Raji (cell line): ENCODE measurements around the gene CERS5.

ENCODE experiments used
- POLR2A ChIP-seq: IDR thresholded peaks from 2 replicates; pipeline ENCODE4 v1.6.1; 2011; ENCODE audit warnings: low read depth, low read length, control low read depth; ENCODE audit not compliant: insufficient read depth

Gene CERS5

GRCh38 chr12:50192908-50193307, 25.7 kb upstream of the CERS5 start:
- no peak for TF ChIP-seq POLR2A

GRCh38 chr12:50192236-50192635, 25.1 kb upstream of the CERS5 start:
- no peak for TF ChIP-seq POLR2A

- TF ChIP-seq POLR2A, result no peak
Measured at GRCh38 chr12:50190859-50191258, 23.7 kb upstream of the CERS5 start.

GRCh38 chr12:50188875-50189575, 21.9 kb upstream of the CERS5 start:
- TF ChIP-seq POLR2A, result no peak

- no peak for TF ChIP-seq POLR2A
Measured at GRCh38 chr12:50188241-50188781, 21.1 kb upstream of the CERS5 start.

GRCh38 chr12:50187084-50187900, 20.1 kb upstream of the CERS5 start:
- TF ChIP-seq POLR2A, result no peak

- no peak for TF ChIP-seq POLR2A
Measured at GRCh38 chr12:50186681-50187080, 19.5 kb upstream of the CERS5 start.

GRCh38 chr12:50185970-50186663, 18.9 kb upstream of the CERS5 start:
- no peak for TF ChIP-seq POLR2A

GRCh38 chr12:50185301-50185895, 18.2 kb upstream of the CERS5 start:
- TF ChIP-seq POLR2A, result no peak

- no peak for TF ChIP-seq POLR2A
Measured at GRCh38 chr12:50184261-50184660, 17.1 kb upstream of the CERS5 start.

- TF ChIP-seq POLR2A, result no peak
Measured at GRCh38 chr12:50182461-50182860, 15.3 kb upstream of the CERS5 start.

GRCh38 chr12:50181691-50182090, 14.5 kb upstream of the CERS5 start:
- no peak for TF ChIP-seq POLR2A

- TF ChIP-seq POLR2A, result no peak
Measured at GRCh38 chr12:50175716-50176026, 8.5 kb upstream of the CERS5 start.

- no peak for TF ChIP-seq POLR2A
Measured at GRCh38 chr12:50174971-50175715, 8.0 kb upstream of the CERS5 start.

GRCh38 chr12:50166799-50167048, 445 bp downstream of the CERS5 start:
- TF ChIP-seq POLR2A, result no peak; the same call in 1 of the 2 replicates
